ENCODE measurements around the gene MAP4K3.

GRCh38 chr2:39435741-39436591, 1.1 kb downstream of the MAP4K3 start:
- TF ChIP-seq POLR2A (IDR thresholded peaks at IDR 0.05; ENCODE audit: low read depth, low read length) (no peak), CHD1 (IDR thresholded peaks at IDR 0.05; ENCODE audit: low read depth, low read length) (no peak), CTCF (conservative IDR thresholded peaks at IDR 0.05; ENCODE audit: low read depth, low read length) (no peak), USF2 (IDR thresholded peaks at IDR 0.05; ENCODE audit: low read depth, low read length) (no peak), RAD21 (IDR thresholded peaks at IDR 0.05; ENCODE audit: low read length) (no peak), FOS (IDR thresholded peaks at IDR 0.05; ENCODE audit: low read depth, low read length) (no peak), SMC3 (IDR thresholded peaks at IDR 0.05; ENCODE audit: low read depth, low read length) (no peak), RCOR1 (IDR thresholded peaks at IDR 0.05; ENCODE audit: insufficient replicate concordance, low read length) (no peak), MAZ (IDR thresholded peaks at IDR 0.05; ENCODE audit: borderline replicate concordance, low read depth, low read length) (no peak)

All from IMR-90 (cell line).